ENCODE measurements around the gene STPG1.

The STPG1 gene

GRCh38 chr1:24340770-24341169, 72.8 kb downstream of the STPG1 start:
- DNase-seq = no peak

- DNase-seq = no peak
Observed at GRCh38 chr1:24339996-24340395, 73.6 kb downstream of the STPG1 start.

- no peak for DNase-seq
Observed at GRCh38 chr1:24338447-24338846, 75.1 kb downstream of the STPG1 start.

- DNase-seq = no peak
Observed at GRCh38 chr1:24337455-24337854, 76.1 kb downstream of the STPG1 start.

GRCh38 chr1:24336075-24336474, 77.5 kb downstream of the STPG1 start:
- no peak for DNase-seq

GRCh38 chr1:24331961-24332673, 81.5 kb downstream of the STPG1 start:
- no peak for DNase-seq

- DNase-seq = no peak
Observed at GRCh38 chr1:24329797-24330543, 83.6 kb downstream of the STPG1 start.

GRCh38 chr1:24329331-24329730, 84.3 kb downstream of the STPG1 start:
- no peak for DNase-seq

- DNase-seq = no peak
Observed at GRCh38 chr1:24327891-24328290, 85.7 kb downstream of the STPG1 start.

GRCh38 chr1:24327486-24327885, 86.1 kb downstream of the STPG1 start:
- DNase-seq = no peak

GRCh38 chr1:24325587-24326449, 87.8 kb downstream of the STPG1 start:
- DNase-seq = no peak

GRCh38 chr1:24324903-24325302, 88.7 kb downstream of the STPG1 start:
- no peak for DNase-seq

GRCh38 chr1:24323281-24323680, 90.3 kb downstream of the STPG1 start:
- no peak for DNase-seq

GRCh38 chr1:24322470-24323177, 91.0 kb downstream of the STPG1 start:
- DNase-seq = no peak

- DNase-seq = peak; percentile 8 to 31 (median 22)
Observed at GRCh38 chr1:24321697-24322469, 91.7 kb downstream of the STPG1 start.

- DNase-seq = no peak
Observed at GRCh38 chr1:24321126-24321525, 92.5 kb downstream of the STPG1 start.

- no peak for DNase-seq
Observed at GRCh38 chr1:24319962-24320361, 93.6 kb downstream of the STPG1 start.

GRCh38 chr1:24319312-24319863, 94.2 kb downstream of the STPG1 start, which contains the start of gene GRHL3:
Gene GRHL3, plus strand, starts transcription at chr1:24319357. Its CDS starts 195 bp downstream, at chr1:24319552.
- no peak for DNase-seq

GRCh38 chr1:24318615-24319311, 94.8 kb downstream of the STPG1 start:
- DNase-seq = no peak

GRCh38 chr1:24317956-24318614, 95.5 kb downstream of the STPG1 start:
- no peak for DNase-seq
